HUES64 (cell line): Measurements from ENCODE around the gene CNTRL.

Source experiments
- H3K27ac ChIP-seq: 2 replicates; pipeline ENCODE4 v1.7.0; 2013; ENCODE audit warnings: low read depth, low read length, inconsistent platforms
- H3K27me3 ChIP-seq: 2 replicates; pipeline ENCODE4 v1.6.1; 2013; ENCODE audit warnings: mild to moderate bottlenecking, low read length; ENCODE audit not compliant: insufficient read depth
- H3K36me3 ChIP-seq: 2 replicates; pipeline ENCODE4 v1.6.1; 2013; ENCODE audit warnings: mild to moderate bottlenecking, low read length; ENCODE audit not compliant: insufficient read depth
- H3K4me1 ChIP-seq: 2 replicates; pipeline ENCODE4 v1.6.1; 2013; ENCODE audit warnings: mild to moderate bottlenecking, low read length, moderate library complexity; ENCODE audit not compliant: insufficient read depth
- H3K4me3 ChIP-seq: 2 replicates; pipeline ENCODE4 v1.5.1; 2013; ENCODE audit warnings: mild to moderate bottlenecking, low read length, moderate library complexity
- H3K9ac ChIP-seq: 2 replicates; pipeline ENCODE4 v1.6.1; 2013; ENCODE audit warnings: mild to moderate bottlenecking, low read depth, low read length
- H3K9me3 ChIP-seq: 2 replicates; pipeline ENCODE4 v1.6.1; 2013; ENCODE audit warnings: low read depth, low read length; ENCODE audit not compliant: insufficient read depth
- WGBS: fragments of 150-250, 120-280 bp; methylation state at CpG from one replicate; pipeline ENCODE4 v1.1.7; 2013; ENCODE audit warnings: missing lambda C conversion rate; 5-methylcytosine and 5-hydroxymethylcytosine counted together

CNTRL gene

DNA sequence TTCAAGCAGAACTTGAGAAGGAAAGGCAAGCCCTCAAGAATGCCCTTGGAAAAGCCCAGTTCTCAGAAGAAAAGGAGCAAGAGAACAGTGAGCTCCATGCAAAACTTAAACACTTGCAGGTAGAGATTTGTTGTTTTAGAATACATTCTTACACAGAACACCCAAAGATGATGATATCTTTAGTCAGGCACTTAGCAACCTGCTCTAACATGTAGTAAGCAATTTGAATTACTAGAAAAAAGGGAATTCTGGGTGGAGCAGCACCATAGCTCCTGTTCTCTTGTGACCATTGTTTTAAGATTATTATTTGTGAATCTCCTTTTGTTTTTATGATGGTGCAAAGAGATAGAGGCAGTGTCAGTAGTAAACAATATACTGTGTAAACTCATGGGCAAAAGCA, 63.8 kb downstream of the CNTRL start:
- Histone ChIP-seq H3K4me3 (no peak overlapping the region), H3K4me1 (peaks cover 9% of the 10 kb centered on the region), H3K27ac (no peak overlapping the region), H3K27me3 (no peaks in the 10 kb centered on the region), H3K36me3 (peaks cover 33% of the 10 kb centered on the region), H3K9me3 (no peaks in the 10 kb centered on the region), H3K9ac (no peak overlapping the region)

DNA sequence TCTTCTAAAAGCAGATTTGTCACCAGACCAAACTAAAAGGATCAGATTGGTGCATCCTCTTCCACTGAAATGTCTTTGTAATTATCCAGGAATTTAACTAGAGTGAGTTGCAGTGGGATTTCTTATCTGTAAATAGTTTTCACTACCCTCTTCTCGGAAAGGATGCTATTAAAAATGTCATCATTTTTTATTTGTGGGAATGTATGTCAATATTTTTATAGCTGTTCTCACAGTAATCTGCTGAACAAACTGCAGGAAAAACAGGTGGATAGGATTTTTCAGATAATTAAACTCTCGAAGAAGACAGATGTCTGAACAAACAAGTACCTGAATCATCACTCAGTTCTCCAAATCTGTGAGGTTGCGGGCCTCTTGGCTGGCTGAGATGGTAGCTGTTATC, 64.2 kb downstream of the CNTRL start:
- Histone ChIP-seq H3K9ac (no peak overlapping the region), H3K27me3 (no peaks in the 10 kb centered on the region), H3K4me3 (no peak overlapping the region), H3K27ac (no peak overlapping the region), H3K4me1 (peaks cover 6% of the 10 kb centered on the region; the same call in 1 of the 2 replicates), H3K9me3 (no peaks in the 10 kb centered on the region), H3K36me3 (peaks cover 37% of the 10 kb centered on the region)
- WGBS, result 93% methylated on average over 3 of the region's 3 CpGs

DNA sequence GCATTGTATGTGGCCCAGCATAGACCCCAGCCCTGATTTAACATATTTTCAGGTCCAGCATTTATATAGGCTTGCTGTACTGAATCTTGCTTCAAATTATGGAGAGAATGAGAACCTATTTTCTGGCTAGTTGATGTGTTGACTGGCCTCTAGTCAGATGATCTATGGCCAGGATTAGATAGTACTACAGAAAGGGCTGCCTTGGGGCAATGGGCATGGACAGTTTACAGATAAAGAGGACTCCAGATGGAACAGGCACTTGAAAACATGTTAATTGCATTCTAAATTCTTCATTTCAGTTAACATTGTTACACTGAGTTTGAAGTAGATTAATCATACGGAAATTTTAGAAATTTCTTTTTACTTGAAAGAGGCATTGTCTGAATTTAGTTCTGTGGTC, 65.4 kb downstream of the CNTRL start:
- Histone ChIP-seq H3K9ac (no peak overlapping the region), H3K9me3 (no peaks in the 10 kb centered on the region), H3K4me1 (peaks cover 6% of the 10 kb centered on the region; the same call in 1 of the 2 replicates), H3K27ac (no peak overlapping the region), H3K36me3 (peaks cover 49% of the 10 kb centered on the region), H3K4me3 (no peak overlapping the region), H3K27me3 (no peaks in the 10 kb centered on the region)
- 100% methylated on average over 1 of the region's 1 CpG for WGBS

DNA sequence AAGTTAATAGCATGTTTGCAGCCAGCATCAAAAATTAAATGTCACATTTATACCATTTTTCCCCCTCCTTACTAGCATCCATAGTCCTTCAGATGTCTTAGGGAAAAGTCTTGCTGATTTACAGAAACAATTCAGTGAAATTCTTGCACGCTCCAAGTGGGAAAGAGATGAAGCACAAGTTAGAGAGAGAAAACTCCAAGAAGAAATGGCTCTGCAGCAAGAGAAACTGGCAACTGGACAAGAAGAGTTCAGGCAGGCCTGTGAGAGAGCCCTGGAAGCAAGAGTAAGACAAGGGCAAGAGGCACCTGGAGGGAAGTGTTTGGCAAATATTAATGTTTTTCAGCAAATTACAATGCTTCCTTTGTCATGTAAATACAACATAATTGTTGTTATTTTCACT, 66.6 kb downstream of the CNTRL start:
- H3K27me3 ChIP-seq, result no peaks in the 10 kb centered on the region
- no peak overlapping the region for H3K4me3 ChIP-seq
- no peaks in the 10 kb centered on the region for H3K9me3 ChIP-seq
- no peak overlapping the region for H3K27ac ChIP-seq
- H3K9ac ChIP-seq, result no peak overlapping the region
- H3K36me3 ChIP-seq, result peaks cover 50% of the 10 kb centered on the region
- WGBS, result 91% methylated on average over 1 of the region's 1 CpG
- H3K4me1 ChIP-seq, result peaks cover 6% of the 10 kb centered on the region; the same call in 1 of the 2 replicates

DNA sequence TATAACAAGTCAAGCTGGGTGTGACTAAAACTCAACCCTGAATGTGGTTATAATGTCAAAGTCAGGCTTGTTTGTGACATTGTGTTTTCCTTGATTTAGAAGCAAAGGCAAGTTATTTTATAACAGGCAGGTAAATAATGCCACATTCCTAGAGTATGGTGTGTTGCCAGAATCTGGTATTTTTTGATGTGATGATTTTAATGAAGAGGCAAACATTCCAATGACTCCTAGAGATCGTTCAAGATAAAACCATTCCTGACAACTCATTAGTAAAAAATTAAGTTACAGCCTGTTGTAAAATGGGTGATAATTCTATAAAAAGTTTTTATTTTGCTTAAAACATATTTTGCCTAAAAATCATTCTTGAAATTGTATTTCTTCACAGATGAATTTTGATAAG, 67.0 kb downstream of the CNTRL start:
- H3K36me3 ChIP-seq, result peaks cover 50% of the 10 kb centered on the region
- no peak overlapping the region for H3K4me3 ChIP-seq
- H3K27ac ChIP-seq, result no peak overlapping the region
- H3K9ac ChIP-seq, result no peak overlapping the region
- no peaks in the 10 kb centered on the region for H3K9me3 ChIP-seq
- H3K4me1 ChIP-seq, result peaks cover 6% of the 10 kb centered on the region; the same call in 1 of the 2 replicates
- H3K27me3 ChIP-seq, result no peaks in the 10 kb centered on the region
- WGBS, result no CpG with 5 or more reads among the region's 1 CpG

DNA sequence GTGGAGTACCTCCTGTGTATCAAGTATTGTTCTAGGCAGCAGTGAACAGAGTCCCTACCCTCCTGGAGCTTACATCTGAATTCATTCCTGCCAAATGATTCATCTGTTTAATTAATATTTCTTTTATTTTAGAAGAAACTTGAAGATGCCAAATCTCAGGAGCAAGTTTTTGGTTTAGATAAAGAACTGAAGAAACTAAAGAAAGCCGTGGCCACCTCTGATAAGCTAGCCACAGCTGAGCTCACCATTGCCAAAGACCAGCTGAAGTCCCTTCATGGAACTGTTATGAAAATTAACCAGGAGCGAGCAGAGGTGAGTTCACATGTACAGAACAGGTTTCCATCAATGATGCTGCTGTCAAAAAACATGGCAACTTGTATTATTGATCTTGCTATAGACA, 69.0 kb downstream of the CNTRL start:
- WGBS, result 98% methylated on average over 2 of the region's 2 CpGs
- H3K9ac ChIP-seq, result no peak overlapping the region
- H3K27me3 ChIP-seq, result no peaks in the 10 kb centered on the region

DNA sequence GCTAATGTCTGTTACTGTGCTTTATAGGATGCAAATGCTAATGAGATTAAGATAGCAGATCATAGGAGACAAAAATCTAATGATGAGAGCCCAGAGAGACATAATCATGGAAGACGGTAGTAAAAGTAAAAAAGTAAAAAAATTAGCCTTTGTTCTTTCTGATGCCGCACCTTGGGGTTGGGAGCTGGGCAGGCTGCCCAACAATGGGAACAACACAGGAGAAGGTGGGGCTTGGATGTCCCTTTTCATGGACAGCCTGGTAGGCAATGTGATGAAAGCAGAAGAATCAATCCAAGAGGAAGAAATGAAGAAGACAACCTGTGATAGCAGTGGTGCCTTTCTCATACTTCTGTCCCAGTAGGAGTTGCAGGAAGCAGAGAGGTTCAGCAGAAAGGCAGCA, 69.7 kb downstream of the CNTRL start:
- Histone ChIP-seq H3K36me3 (peaks cover 52% of the 10 kb centered on the region), H3K9ac (no peak overlapping the region), H3K4me3 (no peak overlapping the region), H3K9me3 (no peaks in the 10 kb centered on the region), H3K4me1 (peaks cover 6% of the 10 kb centered on the region; the same call in 1 of the 2 replicates), H3K27me3 (no peaks in the 10 kb centered on the region), H3K27ac (no peak overlapping the region)
- 94% methylated on average over 2 of the region's 2 CpGs for WGBS

More for the DNA sequence above, 69.0 kb downstream of the CNTRL start:
- Histone ChIP-seq H3K9me3 (no peaks in the 10 kb centered on the region), H3K36me3 (peaks cover 57% of the 10 kb centered on the region), H3K4me3 (no peak overlapping the region), H3K27ac (no peak overlapping the region), H3K4me1 (peaks cover 6% of the 10 kb centered on the region; the same call in 1 of the 2 replicates)

DNA sequence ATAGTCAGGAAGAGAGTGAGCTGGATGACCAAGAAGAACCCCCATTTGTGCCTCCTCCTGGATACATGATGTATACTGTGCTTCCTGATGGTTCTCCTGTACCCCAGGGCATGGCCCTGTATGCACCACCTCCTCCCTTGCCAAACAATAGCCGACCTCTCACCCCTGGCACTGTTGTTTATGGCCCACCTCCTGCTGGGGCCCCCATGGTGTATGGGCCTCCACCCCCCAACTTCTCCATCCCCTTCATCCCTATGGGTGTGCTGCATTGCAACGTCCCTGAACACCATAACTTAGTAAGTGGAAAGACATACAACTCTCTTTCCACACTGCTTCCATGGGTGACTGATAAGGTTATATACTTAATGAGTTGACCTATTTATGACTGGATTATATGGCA, 75.4 kb downstream of the CNTRL start:
- no peaks in the 10 kb centered on the region for H3K9me3 ChIP-seq
- peaks cover 24% of the 10 kb centered on the region for H3K36me3 ChIP-seq
- H3K27me3 ChIP-seq, result no peaks in the 10 kb centered on the region
- no peak overlapping the region for H3K9ac ChIP-seq
- no peak overlapping the region for H3K4me3 ChIP-seq
- WGBS, result 65% methylated on average over 2 of the region's 2 CpGs
- no peaks in the 10 kb centered on the region for H3K4me1 ChIP-seq
- H3K27ac ChIP-seq, result no peak overlapping the region

DNA sequence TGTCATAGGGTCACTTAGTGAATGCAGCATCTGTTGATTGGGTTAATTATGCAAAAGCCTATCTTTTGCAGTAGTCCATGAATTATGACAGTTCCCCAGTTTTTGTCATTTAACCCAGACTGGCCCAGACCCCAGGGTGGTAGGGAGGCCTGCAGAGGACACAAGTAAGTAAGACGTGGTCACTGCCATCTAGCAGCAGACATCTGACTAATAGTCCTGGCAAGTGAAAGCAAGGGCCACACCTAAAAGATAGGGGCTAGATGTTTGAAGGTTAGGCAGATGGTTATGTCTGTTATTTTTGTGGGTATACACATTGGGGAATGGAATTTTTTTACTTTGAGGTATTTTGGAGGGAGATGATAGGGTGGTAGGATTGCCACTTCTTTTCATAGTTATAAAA, 78.9 kb downstream of the CNTRL start:
- 84% methylated on average over 1 of the region's 1 CpG for WGBS
- Histone ChIP-seq H3K4me3 (no peak overlapping the region), H3K9ac (no peak overlapping the region), H3K36me3 (peaks cover 19% of the 10 kb centered on the region), H3K4me1 (no peaks in the 10 kb centered on the region), H3K9me3 (no peaks in the 10 kb centered on the region), H3K27ac (no peak overlapping the region), H3K27me3 (no peaks in the 10 kb centered on the region)

DNA sequence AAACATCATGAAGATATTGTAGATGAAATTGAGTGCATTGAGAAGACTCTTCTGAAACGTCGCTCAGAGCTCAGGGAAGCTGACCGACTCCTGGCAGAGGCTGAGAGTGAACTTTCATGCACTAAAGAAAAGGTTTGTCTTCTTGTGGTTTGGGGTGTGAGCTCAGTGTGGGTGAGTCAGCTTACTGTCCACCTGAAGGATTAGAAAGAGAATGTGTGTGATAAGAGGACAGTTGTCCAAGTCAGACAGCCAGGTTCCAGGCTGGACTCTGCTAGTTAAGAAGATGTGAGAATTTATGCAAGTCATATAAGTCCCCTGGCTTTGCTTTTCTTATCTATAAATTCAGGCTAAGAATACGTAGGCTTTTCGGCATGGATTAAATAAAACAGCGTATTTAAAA, 80.0 kb downstream of the CNTRL start:
- no peak overlapping the region for H3K9ac ChIP-seq
- no peaks in the 10 kb centered on the region for H3K9me3 ChIP-seq
- no peaks in the 10 kb centered on the region for H3K27me3 ChIP-seq
- H3K4me1 ChIP-seq, result no peaks in the 10 kb centered on the region
- peaks cover 18% of the 10 kb centered on the region for H3K36me3 ChIP-seq
- 96% methylated on average over 6 of the region's 6 CpGs for WGBS
- no peak overlapping the region for H3K4me3 ChIP-seq
- no peak overlapping the region for H3K27ac ChIP-seq

DNA sequence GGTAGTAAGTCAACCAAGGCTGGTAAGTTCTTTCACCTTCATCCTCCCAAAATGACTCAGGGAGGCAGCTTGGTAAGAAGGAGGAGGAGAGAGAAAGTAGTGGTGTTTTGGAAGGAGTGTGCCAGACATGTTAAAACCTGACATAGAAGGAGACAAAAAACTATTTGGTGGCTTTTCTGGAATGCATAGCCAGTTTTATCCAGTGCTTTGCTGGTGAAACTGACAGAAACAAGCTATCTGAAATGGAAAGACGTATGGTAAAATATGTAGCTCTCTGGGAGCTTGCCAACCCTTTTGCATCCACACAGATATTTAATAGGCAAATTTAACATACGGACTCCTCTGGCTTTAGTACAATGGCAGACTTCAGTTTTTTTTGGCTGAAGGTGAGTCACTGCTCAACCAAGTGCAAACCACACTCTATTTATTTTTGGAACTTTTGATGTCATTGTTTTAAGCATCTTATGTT, 81.5 kb downstream of the CNTRL start:
- H3K9ac ChIP-seq, result no peak overlapping the region
- H3K4me1 ChIP-seq, result no peaks in the 10 kb centered on the region
- no peak overlapping the region for H3K4me3 ChIP-seq
- peaks cover 26% of the 10 kb centered on the region for H3K36me3 ChIP-seq
- 86% methylated on average over 2 of the region's 2 CpGs for WGBS
- H3K27me3 ChIP-seq, result no peaks in the 10 kb centered on the region
- H3K9me3 ChIP-seq, result no peaks in the 10 kb centered on the region
- no peak overlapping the region for H3K27ac ChIP-seq

DNA sequence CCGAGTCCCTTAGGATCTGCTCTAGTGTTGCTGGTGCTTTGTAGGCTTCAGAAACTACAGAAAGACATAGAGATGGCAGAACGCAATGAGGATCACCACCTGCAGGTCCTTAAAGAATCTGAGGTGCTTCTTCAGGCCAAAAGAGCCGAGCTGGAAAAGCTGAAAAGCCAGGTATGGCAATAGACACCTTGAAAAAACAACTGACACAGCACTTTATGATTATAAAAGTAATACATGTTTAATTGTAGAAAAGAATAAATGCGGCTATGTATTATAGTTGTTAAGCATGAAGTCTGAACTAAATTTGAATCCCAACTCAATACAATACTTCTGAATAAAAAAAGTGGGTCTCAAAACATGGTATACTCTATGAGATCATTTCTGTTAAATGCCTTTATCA, 83.2 kb downstream of the CNTRL start:
- no peaks in the 10 kb centered on the region for H3K27me3 ChIP-seq
- peaks cover 39% of the 10 kb centered on the region for H3K36me3 ChIP-seq
- no peak overlapping the region for H3K9ac ChIP-seq
- no peaks in the 10 kb centered on the region for H3K9me3 ChIP-seq
- 92% methylated on average over 3 of the region's 4 CpGs for whole genome bisulfite sequencing
- H3K4me1 ChIP-seq, result no peaks in the 10 kb centered on the region
- no peak overlapping the region for H3K27ac ChIP-seq
- no peak overlapping the region for H3K4me3 ChIP-seq
